K562 (cell line): Measurements from ENCODE around the gene COL5A3. TPM values are rescaled to one million over a fixed set of nuclear protein-coding genes. Genes with fewer than 3 reads are reported as not detected.

Experiments
- ARID1B ChIP-seq: fragments of 450-650 bp; IDR thresholded peaks from 2 replicates; pipeline ENCODE4 v1.6.1; 2016; ENCODE audit warnings: antibody characterized with exemption, mild to moderate bottlenecking, inconsistent platforms
- ATF1 ChIP-seq, 2 experiments: fragments of 450-650 bp in 1 of 2; IDR thresholded peaks; 2 replicates each; pipeline ENCODE4 v1.6.1; 2016; ENCODE audit warnings: missing compliant biosample characterization in 1 of 2, missing genetic modification characterization in 1 of 2
- CBX2 ChIP-seq: fragments of 200-600 bp; sonication (generic); IDR thresholded peaks from one replicate; pipeline ENCODE4 v1.6.1; 2012; ENCODE audit warnings: mild to moderate bottlenecking, low read length, inconsistent platforms; ENCODE audit not compliant: insufficient read depth, poor library complexity, severe bottlenecking
- CHD1 ChIP-seq: fragments of 200-600 bp; sonication (generic); IDR thresholded peaks from one replicate; pipeline ENCODE4 v1.6.1; 2012; ENCODE audit warnings: mild to moderate bottlenecking, moderate library complexity, low read length, inconsistent platforms
- EGR1 ChIP-seq: fragments of 450-650 bp; conservative IDR thresholded peaks from 2 replicates; pipeline ENCODE4 v1.6.1; 2017; ENCODE audit warnings: mild to moderate bottlenecking
- KDM1A ChIP-seq, 2 experiments: fragments of 450-650 bp; IDR thresholded peaks; 2 replicates each; pipeline ENCODE4 v1.6.1; 2016; ENCODE audit warnings: mild to moderate bottlenecking in 2 of 2
- NFIC ChIP-seq: fragments of 450-650 bp; IDR thresholded peaks from 2 replicates; pipeline ENCODE4 v1.6.1; 2017; ENCODE audit warnings: mild to moderate bottlenecking, inconsistent platforms
- NFXL1 ChIP-seq: fragments of 450-650 bp; formaldehyde crosslinking; IDR thresholded peaks from 2 replicates; pipeline ENCODE4 v1.4.0; 2021; ENCODE audit warnings: mild to moderate bottlenecking
- SIN3A ChIP-seq, 2 experiments: fragments of 150-350 bp in 1 of 2; IDR thresholded peaks; 2 replicates each; pipeline ENCODE4 v1.6.1; 2011 to 2016; ENCODE audit warnings: borderline replicate concordance in 2 of 2, low read depth in 2 of 2, low read length in 2 of 2, mild to moderate bottlenecking in 2 of 2, moderate library complexity in 2 of 2; ENCODE audit not compliant: control insufficient read depth in 1 of 2
- SMAD3 ChIP-seq: fragments of 450-650 bp; formaldehyde crosslinking; conservative IDR thresholded peaks from 2 replicates; pipeline ENCODE4 v1.4.0; 2020; ENCODE audit warnings: mild to moderate bottlenecking
- ZKSCAN3 ChIP-seq: fragments of 250-450 bp; sonication (Bioruptor Pico); IDR thresholded peaks from 2 replicates; pipeline ENCODE4 v1.4.0; 2020
- polyA plus RNA-seq, 8 experiments: library from polyadenylated mRNA; depleted of rRNA in 4 of 8; stranded (reverse) in 5 of 8; unstranded in 3 of 8; fragments of >200 nt; fragmentation: Nextera tagmentation in 2 of 8; fragmentation: Illumina TruSeq in 1 of 8; extraction: Ambion mirVana in 2 of 8; extraction: Trizol in 1 of 8; gene quantifications; 2 replicates each; pipeline versions ENCODE4 v1.2.1 to v1.2.3, GENCODE V29; 2011 to 2014; ENCODE audit warnings: inconsistent platforms in 1 of 8, missing spikeins in 1 of 8
- total RNA-seq, 7 experiments: library from RNA; depleted of rRNA in 6 of 7; stranded (reverse); fragments of >200 nt in 6 of 7; fragmentation: Illumina TruSeq in 2 of 7; extraction: Trizol in 2 of 7; gene quantifications; 2 replicates each; pipeline versions ENCODE4 v1.2.1 to v1.2.3, GENCODE V29; 2011 to 2021; ENCODE audit warnings: low replicate concordance in 1 of 7
- TF ChIP-seq, protein P1 (sequence below): sonication (generic); IDR thresholded peaks from 2 replicates; pipeline ENCODE4 v1.6.1; 2016
- TF ChIP-seq, protein P2 (sequence below): fragments of 450-650 bp; IDR thresholded peaks from 2 replicates; pipeline ENCODE4 v1.6.1; 2016
- TF ChIP-seq, protein P3 (sequence below): fragments of 450-650 bp; IDR thresholded peaks from 2 replicates; pipeline ENCODE4 v1.6.1; 2017; ENCODE audit warnings: antibody characterized with exemption, mild to moderate bottlenecking
- TF ChIP-seq, protein P4 (sequence below): fragments of 250-450 bp; sonication (Bioruptor Pico); IDR thresholded peaks from 2 replicates; pipeline ENCODE4 v1.5.0; 2021
- TF ChIP-seq, protein P5 (sequence below): sonication (generic); formaldehyde crosslinking; IDR thresholded peaks from 2 replicates; pipeline ENCODE4 v1.8.1; 2022; ENCODE audit warnings: missing genetic modification reagents
- TF ChIP-seq, protein P6 (sequence below): fragments of 250-450 bp; sonication (Bioruptor Pico); IDR thresholded peaks from 2 replicates; pipeline ENCODE4 v1.8.0; 2022; ENCODE audit warnings: inconsistent platforms

COL5A3 gene
- total and polyA plus RNA-seq, 9 of the 15 experiments (the other 6 are each of a cell fraction or from before 2014, with no cell fraction given), result 0.01 to 0.02 TPM; not detected in 7

DNA sequence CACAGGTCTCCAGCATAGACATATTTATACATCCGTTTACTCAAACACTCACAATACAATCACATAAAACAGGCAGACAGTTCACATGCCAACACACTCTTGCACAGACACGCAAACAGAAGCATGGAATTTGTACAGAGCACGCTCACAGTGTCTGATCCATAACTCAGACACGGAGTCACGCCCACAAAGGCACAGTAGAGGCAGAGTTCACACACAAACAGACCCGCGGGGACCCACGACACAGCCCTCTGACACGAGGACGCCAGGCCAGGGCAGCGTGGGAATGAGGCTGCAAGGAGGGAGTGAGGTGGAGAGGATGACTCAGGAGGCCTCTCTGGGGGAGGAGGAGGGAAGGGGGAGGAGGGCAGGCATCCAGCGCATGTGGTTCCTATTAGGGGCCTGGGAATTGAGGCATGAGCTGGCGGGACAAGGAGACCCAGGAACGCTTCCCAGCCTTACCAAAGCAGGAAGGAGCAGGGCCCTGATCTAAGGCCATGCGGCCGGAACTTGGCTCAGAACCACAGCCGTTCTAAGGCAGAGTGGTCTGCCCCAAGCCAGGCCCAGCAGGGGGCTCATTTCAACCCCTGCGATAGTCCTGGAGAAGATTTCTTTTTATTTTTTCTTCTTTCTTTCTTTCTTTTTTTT, 64.9 kb downstream of the COL5A3 start (continued):
- TF ChIP-seq, protein P1, sequence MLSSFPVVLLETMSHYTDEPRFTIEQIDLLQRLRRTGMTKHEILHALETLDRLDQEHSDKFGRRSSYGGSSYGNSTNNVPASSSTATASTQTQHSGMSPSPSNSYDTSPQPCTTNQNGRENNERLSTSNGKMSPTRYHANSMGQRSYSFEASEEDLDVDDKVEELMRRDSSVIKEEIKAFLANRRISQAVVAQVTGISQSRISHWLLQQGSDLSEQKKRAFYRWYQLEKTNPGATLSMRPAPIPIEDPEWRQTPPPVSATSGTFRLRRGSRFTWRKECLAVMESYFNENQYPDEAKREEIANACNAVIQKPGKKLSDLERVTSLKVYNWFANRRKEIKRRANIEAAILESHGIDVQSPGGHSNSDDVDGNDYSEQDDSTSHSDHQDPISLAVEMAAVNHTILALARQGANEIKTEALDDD, result no peak
- TF ChIP-seq CHD1, result no peak
- TF ChIP-seq NFXL1 (CRISPR knock-in tag), result no peak
- TF ChIP-seq, protein P2, sequence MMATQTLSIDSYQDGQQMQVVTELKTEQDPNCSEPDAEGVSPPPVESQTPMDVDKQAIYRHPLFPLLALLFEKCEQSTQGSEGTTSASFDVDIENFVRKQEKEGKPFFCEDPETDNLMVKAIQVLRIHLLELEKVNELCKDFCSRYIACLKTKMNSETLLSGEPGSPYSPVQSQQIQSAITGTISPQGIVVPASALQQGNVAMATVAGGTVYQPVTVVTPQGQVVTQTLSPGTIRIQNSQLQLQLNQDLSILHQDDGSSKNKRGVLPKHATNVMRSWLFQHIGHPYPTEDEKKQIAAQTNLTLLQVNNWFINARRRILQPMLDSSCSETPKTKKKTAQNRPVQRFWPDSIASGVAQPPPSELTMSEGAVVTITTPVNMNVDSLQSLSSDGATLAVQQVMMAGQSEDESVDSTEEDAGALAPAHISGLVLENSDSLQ, result peak; percentile 34; the same call in 1 of the 2 replicates
- TF ChIP-seq CBX2, result no peak
- TF ChIP-seq, protein P3, sequence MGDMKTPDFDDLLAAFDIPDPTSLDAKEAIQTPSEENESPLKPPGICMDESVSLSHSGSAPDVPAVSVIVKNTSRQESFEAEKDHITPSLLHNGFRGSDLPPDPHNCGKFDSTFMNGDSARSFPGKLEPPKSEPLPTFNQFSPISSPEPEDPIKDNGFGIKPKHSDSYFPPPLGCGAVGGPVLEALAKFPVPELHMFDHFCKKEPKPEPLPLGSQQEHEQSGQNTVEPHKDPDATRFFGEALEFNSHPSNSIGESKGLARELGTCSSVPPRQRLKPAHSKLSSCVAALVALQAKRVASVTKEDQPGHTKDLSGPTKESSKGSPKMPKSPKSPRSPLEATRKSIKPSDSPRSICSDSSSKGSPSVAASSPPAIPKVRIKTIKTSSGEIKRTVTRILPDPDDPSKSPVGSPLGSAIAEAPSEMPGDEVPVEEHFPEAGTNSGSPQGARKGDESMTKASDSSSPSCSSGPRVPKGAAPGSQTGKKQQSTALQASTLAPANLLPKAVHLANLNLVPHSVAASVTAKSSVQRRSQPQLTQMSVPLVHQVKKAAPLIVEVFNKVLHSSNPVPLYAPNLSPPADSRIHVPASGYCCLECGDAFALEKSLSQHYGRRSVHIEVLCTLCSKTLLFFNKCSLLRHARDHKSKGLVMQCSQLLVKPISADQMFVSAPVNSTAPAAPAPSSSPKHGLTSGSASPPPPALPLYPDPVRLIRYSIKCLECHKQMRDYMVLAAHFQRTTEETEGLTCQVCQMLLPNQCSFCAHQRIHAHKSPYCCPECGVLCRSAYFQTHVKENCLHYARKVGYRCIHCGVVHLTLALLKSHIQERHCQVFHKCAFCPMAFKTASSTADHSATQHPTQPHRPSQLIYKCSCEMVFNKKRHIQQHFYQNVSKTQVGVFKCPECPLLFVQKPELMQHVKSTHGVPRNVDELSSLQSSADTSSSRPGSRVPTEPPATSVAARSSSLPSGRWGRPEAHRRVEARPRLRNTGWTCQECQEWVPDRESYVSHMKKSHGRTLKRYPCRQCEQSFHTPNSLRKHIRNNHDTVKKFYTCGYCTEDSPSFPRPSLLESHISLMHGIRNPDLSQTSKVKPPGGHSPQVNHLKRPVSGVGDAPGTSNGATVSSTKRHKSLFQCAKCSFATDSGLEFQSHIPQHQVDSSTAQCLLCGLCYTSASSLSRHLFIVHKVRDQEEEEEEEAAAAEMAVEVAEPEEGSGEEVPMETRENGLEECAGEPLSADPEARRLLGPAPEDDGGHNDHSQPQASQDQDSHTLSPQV, result peak; percentile 81
- TF ChIP-seq SIN3A (IDR thresholded peaks at IDR 0.05; ENCODE audit: borderline replicate concordance in 2 of 2, control insufficient read depth in 1 of 2, low read depth in 2 of 2, low read length in 2 of 2), result no peak
- no peak for TF ChIP-seq ZKSCAN3 (CRISPR knock-in tag)
- TF ChIP-seq, protein P4, sequence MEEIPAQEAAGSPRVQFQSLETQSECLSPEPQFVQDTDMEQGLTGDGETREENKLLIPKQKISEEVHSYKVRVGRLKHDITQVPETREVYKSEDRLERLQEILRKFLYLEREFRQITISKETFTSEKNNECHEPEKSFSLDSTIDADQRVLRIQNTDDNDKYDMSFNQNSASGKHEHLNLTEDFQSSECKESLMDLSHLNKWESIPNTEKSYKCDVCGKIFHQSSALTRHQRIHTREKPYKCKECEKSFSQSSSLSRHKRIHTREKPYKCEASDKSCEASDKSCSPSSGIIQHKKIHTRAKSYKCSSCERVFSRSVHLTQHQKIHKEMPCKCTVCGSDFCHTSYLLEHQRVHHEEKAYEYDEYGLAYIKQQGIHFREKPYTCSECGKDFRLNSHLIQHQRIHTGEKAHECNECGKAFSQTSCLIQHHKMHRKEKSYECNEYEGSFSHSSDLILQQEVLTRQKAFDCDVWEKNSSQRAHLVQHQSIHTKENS (CRISPR knock-in tag), result no peak
- TF ChIP-seq NFIC, result peak; percentile 11; the same call in 1 of the 2 replicates
- TF ChIP-seq, protein P5, sequence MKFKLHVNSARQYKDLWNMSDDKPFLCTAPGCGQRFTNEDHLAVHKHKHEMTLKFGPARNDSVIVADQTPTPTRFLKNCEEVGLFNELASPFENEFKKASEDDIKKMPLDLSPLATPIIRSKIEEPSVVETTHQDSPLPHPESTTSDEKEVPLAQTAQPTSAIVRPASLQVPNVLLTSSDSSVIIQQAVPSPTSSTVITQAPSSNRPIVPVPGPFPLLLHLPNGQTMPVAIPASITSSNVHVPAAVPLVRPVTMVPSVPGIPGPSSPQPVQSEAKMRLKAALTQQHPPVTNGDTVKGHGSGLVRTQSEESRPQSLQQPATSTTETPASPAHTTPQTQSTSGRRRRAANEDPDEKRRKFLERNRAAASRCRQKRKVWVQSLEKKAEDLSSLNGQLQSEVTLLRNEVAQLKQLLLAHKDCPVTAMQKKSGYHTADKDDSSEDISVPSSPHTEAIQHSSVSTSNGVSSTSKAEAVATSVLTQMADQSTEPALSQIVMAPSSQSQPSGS (CRISPR knock-in tag), result no peak
- no peak for TF ChIP-seq KDM1A (IDR thresholded peaks at IDR 0.05)
- TF ChIP-seq SMAD3, result no peak
- TF ChIP-seq EGR1, result peak; percentile 53
- TF ChIP-seq, protein P6, sequence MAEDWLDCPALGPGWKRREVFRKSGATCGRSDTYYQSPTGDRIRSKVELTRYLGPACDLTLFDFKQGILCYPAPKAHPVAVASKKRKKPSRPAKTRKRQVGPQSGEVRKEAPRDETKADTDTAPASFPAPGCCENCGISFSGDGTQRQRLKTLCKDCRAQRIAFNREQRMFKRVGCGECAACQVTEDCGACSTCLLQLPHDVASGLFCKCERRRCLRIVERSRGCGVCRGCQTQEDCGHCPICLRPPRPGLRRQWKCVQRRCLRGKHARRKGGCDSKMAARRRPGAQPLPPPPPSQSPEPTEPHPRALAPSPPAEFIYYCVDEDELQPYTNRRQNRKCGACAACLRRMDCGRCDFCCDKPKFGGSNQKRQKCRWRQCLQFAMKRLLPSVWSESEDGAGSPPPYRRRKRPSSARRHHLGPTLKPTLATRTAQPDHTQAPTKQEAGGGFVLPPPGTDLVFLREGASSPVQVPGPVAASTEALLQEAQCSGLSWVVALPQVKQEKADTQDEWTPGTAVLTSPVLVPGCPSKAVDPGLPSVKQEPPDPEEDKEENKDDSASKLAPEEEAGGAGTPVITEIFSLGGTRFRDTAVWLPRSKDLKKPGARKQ, result no peak
- no peak for TF ChIP-seq ATF1 (CRISPR knock-in tag; IDR thresholded peaks at IDR 0.05)
- peak; percentile 25; the same call in 1 of the 2 replicates for TF ChIP-seq ATF1 (tag; IDR thresholded peaks at IDR 0.05)
- TF ChIP-seq ARID1B, result peak; percentile 51
